ENCODE measurements around the gene PHOSPHO2. TPM values are rescaled to one million over a fixed set of nuclear protein-coding genes. Genes with fewer than 3 reads are reported as not detected.
A peak's percentile ranks its signal among the peaks of the same experiment; 100 is the strongest.

PHOSPHO2 gene
- total and polyA plus RNA-seq, 9 of the 15 experiments (the other 6 are each of a cell fraction or from before 2014, with no cell fraction given), result 7.8 to 19.1 (median 11.7) TPM

GRCh38 chr2:169659320-169659719 lies 34.9 kb upstream of the PHOSPHO2 start (continued):
- TF ChIP-seq BMI1 (IDR thresholded peaks at IDR 0.05; ENCODE audit: low read length) (no peak), HLTF (IDR thresholded peaks at IDR 0.05) (no peak), RB1 (IDR thresholded peaks at IDR 0.05; ENCODE audit: low read depth) (no peak), NR4A1 (CRISPR knock-in tag; IDR thresholded peaks at IDR 0.05) (peak; percentile 84; the same call in 1 of the 2 replicates), NR4A1 (tag; IDR thresholded peaks at IDR 0.05) (no peak), TSC22D4 (tag; IDR thresholded peaks at IDR 0.05) (no peak), ELF1 (tag; IDR thresholded peaks at IDR 0.05) (0 out of 2 replicates have a peak, but pooled peaks have one; percentile 50)
- TF ChIP-seq, protein P1, sequence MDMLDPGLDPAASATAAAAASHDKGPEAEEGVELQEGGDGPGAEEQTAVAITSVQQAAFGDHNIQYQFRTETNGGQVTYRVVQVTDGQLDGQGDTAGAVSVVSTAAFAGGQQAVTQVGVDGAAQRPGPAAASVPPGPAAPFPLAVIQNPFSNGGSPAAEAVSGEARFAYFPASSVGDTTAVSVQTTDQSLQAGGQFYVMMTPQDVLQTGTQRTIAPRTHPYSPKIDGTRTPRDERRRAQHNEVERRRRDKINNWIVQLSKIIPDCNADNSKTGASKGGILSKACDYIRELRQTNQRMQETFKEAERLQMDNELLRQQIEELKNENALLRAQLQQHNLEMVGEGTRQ (CRISPR knock-in tag; IDR thresholded peaks at IDR 0.05), result no peak
- TF ChIP-seq, protein P2, sequence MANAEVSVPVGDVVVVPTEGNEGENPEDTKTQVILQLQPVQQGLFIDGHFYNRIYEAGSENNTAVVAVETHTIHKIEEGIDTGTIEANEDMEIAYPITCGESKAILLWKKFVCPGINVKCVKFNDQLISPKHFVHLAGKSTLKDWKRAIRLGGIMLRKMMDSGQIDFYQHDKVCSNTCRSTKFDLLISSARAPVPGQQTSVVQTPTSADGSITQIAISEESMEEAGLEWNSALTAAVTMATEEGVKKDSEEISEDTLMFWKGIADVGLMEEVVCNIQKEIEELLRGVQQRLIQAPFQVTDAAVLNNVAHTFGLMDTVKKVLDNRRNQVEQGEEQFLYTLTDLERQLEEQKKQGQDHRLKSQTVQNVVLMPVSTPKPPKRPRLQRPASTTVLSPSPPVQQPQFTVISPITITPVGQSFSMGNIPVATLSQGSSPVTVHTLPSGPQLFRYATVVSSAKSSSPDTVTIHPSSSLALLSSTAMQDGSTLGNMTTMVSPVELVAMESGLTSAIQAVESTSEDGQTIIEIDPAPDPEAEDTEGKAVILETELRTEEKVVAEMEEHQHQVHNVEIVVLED (CRISPR knock-in tag; IDR thresholded peaks at IDR 0.05), result 0 out of 2 replicates have a peak, but pooled peaks have one; percentile 26
- TF ChIP-seq, protein P3, sequence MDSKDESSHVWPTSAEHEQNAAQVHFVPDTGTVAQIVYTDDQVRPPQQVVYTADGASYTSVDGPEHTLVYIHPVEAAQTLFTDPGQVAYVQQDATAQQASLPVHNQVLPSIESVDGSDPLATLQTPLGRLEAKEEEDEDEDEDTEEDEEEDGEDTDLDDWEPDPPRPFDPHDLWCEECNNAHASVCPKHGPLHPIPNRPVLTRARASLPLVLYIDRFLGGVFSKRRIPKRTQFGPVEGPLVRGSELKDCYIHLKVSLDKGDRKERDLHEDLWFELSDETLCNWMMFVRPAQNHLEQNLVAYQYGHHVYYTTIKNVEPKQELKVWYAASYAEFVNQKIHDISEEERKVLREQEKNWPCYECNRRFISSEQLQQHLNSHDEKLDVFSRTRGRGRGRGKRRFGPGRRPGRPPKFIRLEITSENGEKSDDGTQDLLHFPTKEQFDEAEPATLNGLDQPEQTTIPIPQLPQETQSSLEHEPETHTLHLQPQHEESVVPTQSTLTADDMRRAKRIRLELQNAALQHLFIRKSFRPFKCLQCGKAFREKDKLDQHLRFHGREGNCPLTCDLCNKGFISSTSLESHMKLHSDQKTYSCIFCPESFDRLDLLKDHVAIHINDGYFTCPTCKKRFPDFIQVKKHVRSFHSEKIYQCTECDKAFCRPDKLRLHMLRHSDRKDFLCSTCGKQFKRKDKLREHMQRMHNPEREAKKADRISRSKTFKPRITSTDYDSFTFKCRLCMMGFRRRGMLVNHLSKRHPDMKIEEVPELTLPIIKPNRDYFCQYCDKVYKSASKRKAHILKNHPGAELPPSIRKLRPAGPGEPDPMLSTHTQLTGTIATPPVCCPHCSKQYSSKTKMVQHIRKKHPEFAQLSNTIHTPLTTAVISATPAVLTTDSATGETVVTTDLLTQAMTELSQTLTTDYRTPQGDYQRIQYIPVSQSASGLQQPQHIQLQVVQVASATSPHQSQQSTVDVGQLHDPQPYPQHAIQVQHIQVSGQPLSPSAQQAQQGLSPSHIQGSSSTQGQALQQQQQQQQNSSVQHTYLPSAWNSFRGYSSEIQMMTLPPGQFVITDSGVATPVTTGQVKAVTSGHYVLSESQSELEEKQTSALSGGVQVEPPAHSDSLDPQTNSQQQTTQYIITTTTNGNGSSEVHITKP (IDR thresholded peaks at IDR 0.05; ENCODE audit: partially characterized antibody), result peak; percentile 61
- TF ChIP-seq, protein P4, sequence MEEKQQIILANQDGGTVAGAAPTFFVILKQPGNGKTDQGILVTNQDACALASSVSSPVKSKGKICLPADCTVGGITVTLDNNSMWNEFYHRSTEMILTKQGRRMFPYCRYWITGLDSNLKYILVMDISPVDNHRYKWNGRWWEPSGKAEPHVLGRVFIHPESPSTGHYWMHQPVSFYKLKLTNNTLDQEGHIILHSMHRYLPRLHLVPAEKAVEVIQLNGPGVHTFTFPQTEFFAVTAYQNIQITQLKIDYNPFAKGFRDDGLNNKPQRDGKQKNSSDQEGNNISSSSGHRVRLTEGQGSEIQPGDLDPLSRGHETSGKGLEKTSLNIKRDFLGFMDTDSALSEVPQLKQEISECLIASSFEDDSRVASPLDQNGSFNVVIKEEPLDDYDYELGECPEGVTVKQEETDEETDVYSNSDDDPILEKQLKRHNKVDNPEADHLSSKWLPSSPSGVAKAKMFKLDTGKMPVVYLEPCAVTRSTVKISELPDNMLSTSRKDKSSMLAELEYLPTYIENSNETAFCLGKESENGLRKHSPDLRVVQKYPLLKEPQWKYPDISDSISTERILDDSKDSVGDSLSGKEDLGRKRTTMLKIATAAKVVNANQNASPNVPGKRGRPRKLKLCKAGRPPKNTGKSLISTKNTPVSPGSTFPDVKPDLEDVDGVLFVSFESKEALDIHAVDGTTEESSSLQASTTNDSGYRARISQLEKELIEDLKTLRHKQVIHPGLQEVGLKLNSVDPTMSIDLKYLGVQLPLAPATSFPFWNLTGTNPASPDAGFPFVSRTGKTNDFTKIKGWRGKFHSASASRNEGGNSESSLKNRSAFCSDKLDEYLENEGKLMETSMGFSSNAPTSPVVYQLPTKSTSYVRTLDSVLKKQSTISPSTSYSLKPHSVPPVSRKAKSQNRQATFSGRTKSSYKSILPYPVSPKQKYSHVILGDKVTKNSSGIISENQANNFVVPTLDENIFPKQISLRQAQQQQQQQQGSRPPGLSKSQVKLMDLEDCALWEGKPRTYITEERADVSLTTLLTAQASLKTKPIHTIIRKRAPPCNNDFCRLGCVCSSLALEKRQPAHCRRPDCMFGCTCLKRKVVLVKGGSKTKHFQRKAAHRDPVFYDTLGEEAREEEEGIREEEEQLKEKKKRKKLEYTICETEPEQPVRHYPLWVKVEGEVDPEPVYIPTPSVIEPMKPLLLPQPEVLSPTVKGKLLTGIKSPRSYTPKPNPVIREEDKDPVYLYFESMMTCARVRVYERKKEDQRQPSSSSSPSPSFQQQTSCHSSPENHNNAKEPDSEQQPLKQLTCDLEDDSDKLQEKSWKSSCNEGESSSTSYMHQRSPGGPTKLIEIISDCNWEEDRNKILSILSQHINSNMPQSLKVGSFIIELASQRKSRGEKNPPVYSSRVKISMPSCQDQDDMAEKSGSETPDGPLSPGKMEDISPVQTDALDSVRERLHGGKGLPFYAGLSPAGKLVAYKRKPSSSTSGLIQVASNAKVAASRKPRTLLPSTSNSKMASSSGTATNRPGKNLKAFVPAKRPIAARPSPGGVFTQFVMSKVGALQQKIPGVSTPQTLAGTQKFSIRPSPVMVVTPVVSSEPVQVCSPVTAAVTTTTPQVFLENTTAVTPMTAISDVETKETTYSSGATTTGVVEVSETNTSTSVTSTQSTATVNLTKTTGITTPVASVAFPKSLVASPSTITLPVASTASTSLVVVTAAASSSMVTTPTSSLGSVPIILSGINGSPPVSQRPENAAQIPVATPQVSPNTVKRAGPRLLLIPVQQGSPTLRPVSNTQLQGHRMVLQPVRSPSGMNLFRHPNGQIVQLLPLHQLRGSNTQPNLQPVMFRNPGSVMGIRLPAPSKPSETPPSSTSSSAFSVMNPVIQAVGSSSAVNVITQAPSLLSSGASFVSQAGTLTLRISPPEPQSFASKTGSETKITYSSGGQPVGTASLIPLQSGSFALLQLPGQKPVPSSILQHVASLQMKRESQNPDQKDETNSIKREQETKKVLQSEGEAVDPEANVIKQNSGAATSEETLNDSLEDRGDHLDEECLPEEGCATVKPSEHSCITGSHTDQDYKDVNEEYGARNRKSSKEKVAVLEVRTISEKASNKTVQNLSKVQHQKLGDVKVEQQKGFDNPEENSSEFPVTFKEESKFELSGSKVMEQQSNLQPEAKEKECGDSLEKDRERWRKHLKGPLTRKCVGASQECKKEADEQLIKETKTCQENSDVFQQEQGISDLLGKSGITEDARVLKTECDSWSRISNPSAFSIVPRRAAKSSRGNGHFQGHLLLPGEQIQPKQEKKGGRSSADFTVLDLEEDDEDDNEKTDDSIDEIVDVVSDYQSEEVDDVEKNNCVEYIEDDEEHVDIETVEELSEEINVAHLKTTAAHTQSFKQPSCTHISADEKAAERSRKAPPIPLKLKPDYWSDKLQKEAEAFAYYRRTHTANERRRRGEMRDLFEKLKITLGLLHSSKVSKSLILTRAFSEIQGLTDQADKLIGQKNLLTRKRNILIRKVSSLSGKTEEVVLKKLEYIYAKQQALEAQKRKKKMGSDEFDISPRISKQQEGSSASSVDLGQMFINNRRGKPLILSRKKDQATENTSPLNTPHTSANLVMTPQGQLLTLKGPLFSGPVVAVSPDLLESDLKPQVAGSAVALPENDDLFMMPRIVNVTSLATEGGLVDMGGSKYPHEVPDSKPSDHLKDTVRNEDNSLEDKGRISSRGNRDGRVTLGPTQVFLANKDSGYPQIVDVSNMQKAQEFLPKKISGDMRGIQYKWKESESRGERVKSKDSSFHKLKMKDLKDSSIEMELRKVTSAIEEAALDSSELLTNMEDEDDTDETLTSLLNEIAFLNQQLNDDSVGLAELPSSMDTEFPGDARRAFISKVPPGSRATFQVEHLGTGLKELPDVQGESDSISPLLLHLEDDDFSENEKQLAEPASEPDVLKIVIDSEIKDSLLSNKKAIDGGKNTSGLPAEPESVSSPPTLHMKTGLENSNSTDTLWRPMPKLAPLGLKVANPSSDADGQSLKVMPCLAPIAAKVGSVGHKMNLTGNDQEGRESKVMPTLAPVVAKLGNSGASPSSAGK (IDR thresholded peaks at IDR 0.05), result peak; percentile 71
